ENCODE measurements around the gene ABCA1.
"Not testable (repeated sequence)": the region's sequence is repeated elsewhere in the genome, so short reads cannot be mapped to it uniquely, and the experiment has no call there.

The ABCA1 gene

DNA sequence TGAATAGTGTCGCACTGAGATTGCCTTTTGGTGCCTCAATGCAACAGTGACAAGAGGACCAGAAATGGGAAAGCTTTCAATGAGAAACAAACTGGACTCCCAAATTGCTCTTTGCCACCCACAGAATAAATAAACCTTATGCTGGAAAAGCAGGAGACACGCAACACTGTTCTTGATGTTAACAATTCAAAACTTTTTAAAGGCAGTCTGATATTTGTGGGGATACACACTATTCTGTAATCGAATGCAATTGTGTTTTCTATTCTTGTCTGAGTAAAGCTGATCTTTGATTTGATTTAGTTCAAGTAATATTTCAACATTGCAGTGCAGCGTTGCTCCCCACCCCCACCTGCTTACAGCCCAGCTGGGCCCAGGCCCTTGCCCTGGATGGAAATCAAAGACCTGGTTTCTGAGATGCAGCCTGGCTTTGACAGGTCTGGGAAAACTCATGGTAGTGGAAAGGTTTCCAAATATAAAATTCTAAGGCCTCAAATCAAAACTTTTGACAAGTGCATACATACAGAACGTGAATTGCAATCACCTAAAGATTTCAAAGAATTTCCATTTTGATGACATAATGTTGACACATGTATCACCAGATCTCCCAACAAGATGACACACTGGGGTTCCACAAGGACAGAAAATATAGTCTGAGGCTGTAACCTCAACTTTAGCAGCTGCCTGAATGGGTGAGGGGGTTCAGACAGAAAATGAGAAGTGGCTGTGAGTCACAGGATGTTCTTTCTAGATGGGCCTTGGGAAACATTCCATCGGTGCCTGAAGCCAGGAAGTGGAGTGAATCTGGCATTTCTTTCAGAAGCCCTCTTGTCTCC, 55.1 kb downstream of the ABCA1 start:
- peak; percentile 82 to 85 for DNase-seq (ENCODE audit: low read depth in 2 of 2)

GRCh38 chr9:104871961-104872527, 55.9 kb downstream of the ABCA1 start:
- no peak for DNase-seq (ENCODE audit: low read depth in 2 of 2)

- no peak for DNase-seq (ENCODE audit: low read depth in 2 of 2)
These were observed 58.1 kb downstream of the ABCA1 start for GRCh38 chr9:104869811-104870210.

DNA sequence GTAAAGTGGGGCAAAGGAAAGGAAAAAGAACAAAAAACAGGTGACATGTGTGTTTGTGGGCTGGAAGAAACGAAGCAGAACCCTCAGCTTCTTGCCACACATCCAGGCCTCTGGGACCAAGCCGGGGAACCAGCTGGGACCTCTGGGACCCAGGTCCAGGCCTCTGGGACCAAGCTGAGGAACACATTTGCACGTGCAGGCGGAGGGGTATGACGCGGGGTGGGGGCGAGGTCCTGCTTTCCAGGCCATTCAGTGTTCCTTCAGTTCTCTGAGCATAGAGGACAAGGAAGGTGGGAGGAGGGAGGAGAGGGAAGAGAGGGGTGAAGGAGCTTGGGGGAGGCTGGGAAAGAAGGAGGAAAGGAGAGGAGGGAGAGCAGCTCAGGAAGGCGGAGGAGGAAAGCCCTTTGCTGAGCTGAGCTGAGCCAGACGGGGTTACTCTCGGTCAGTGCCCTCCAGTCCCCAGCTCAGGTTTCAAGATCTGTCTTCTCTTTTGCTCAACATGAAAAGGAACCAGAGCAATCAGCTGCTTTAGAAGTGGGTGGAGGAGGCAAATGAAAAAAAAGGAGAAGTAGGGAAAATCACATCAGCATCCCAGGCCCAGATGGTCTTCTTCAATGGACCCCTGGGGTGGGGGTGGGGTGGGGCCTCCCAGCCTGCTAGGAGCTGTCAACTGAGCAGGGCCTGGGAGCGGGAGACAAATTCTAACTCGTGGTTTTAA, 59.1 kb downstream of the ABCA1 start:
- peak; percentile 67 to 68 for DNase-seq (ENCODE audit: low read depth in 2 of 2)

- no peak for DNase-seq (ENCODE audit: low read depth in 2 of 2)
These were observed 59.7 kb downstream of the ABCA1 start for GRCh38 chr9:104868303-104868686.

DNA sequence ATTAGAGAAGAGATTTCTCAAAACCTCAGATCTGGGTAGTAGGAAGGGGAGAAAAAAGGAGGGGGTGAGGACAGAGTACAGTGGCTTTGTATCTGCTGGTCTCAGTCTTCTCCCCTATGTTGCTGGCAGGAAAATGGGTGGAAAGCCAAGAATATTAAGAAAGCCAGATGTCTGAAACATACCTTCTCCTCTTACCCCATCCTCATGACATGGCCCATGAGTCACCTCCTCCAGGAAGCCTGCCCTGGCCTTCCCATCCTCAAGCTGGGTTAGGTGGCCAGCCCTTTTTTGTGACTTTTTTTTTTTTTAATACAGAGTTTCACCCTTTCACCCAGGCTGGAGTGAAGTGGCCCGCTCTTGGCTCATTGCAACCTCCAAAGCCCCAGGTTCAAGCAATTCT, 61.8 kb downstream of the ABCA1 start:
- DNase-seq (ENCODE audit: low read depth in 2 of 2) = no peak

DNA sequence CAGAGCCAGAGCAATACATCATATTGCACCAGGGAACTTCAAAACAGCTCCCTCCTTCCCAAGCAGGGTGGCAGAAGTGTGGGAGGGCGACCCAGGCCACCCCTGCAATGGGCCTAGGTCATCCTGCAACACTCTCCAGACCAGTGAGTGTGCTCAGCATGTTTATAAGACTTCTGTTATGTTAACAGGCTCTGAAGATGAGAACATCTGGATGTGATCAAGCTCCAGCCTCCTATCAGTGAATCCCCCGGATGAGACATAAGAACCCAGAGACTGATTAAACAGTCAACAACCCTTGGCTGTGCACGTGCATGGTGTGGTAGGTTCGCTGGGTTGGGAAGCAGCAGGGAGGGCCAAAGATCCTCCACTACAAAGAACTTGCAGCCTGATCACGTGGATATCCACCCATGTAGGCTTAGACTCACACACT, 63.3 kb downstream of the ABCA1 start:
- peak; percentile 69 to 73 for DNase-seq (ENCODE audit: low read depth in 2 of 2)

DNA sequence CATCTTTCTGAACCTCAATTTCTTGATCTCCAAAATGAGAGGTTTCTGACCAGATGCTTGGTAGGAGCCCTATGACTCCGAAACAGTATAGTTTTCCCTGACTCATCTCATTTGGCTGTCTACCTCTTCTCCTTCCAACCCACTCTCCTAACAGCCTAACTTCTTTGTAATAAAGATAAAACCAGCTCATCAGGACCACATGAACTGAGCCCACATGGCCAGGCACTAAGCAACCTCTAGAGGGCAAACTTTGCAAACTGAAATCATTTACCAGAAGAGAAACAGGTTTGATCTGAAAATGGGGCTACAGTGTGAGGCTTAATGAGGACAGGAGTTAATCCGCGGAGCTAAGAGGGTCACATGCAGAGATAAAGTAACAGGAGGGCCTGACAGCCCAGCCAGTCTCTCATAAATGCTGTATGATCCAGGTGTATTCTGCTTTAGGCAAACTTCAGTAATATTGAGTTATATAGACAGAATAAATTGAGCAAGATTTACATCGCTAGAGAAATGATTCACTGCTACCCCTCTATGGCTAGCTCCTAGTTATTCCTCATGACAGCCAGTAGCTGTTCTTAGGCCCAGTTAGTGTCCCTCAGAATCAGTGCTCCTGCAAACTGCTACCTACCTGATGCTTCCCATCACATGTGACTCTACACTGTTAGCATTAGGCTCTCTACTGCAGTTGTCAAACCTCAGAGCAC, 64.6 kb downstream of the ABCA1 start:
- DNase-seq (ENCODE audit: low read depth in 2 of 2) = peak; percentile 66 to 68

DNA sequence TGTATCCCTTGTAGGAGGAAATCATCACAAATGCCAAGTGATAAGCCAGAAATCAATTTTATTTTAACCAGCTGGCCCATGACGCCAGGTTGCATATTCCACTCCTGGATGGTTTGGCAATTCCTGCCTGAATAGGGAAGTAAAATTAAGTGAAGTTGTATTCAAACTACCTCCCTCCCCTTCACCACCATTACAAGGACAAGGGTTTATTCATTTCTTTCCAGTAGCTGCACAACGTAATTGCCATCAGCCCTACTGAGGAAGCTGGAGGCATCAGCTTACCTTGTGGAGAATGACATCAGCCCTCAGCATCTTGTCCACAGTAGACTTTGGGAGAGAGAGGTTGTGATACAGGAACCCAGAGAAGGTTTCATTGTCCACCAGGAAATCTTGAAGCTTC, 66.6 kb downstream of the ABCA1 start:
- no peak for DNase-seq (ENCODE audit: low read depth in 2 of 2)

DNA sequence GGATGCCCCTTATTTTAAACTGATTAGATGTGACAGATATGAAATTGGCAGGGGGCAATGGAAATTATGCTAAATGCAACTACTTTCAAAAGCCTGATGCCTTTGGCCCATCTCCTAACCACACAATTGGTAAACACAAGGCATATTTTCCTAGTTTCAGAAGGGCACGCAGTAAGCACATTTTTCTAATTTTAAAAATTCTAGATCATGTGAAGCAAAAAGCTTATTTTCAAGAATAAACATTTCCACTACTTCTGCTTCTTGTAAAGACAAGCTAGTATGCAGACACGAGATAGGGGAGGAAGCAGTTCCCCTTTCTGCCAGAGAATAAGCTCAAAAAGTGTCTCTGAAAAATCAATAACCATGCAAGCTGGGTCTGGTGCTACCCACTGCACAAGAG, 67.7 kb downstream of the ABCA1 start:
- DNase-seq (ENCODE audit: low read depth in 2 of 2) = no peak

- no peak for DNase-seq (ENCODE audit: low read depth in 2 of 2)
These were observed 69.1 kb downstream of the ABCA1 start for GRCh38 chr9:104858846-104859245.

DNA sequence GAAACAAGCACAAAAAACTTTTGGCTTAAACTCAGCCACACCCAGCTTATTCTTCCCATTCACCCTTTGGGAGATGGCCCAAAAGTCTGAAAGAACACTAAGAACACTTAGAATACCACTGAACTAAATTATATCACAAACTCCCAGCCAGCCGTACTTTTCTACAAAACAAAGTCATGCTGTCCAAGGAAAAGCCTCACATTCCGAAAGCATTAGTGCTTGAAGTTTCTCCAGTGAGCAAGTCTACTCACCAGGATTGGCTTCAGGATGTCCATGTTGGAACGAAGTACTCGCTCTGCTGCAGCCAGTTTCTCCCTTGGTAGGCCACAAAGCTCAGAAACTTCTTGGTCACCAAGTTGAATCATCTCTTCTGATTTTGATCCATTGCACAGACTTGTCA, 69.7 kb downstream of the ABCA1 start:
- DNase-seq (ENCODE audit: low read depth in 2 of 2) = no peak

- no peak for DNase-seq (ENCODE audit: low read depth in 2 of 2)
These were observed 71.5 kb downstream of the ABCA1 start for GRCh38 chr9:104856413-104856941.

DNA sequence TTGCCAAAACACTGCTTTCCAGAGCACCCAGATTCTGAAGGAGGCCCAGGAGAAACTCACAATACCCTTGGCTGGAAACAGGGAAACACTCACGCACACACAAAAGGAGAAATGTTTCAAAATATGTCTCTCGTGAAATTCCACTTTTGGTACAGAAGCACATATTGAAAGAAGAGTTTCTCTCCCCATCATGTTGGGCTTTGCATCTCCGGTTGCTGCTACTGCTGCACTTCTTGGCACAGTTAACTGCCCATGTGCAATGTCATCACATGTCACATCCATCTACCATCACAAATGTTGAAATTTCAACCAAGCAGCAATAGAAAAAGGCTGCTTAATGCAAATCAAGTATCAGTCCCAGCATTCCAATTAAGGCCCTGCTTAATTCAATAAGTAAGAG, 72.1 kb downstream of the ABCA1 start:
- DNase-seq (ENCODE audit: low read depth in 2 of 2) = no peak

GRCh38 chr9:104855258-104855657, 72.7 kb downstream of the ABCA1 start:
- DNase-seq (ENCODE audit: low read depth in 2 of 2) = not testable (repeated sequence)

DNA sequence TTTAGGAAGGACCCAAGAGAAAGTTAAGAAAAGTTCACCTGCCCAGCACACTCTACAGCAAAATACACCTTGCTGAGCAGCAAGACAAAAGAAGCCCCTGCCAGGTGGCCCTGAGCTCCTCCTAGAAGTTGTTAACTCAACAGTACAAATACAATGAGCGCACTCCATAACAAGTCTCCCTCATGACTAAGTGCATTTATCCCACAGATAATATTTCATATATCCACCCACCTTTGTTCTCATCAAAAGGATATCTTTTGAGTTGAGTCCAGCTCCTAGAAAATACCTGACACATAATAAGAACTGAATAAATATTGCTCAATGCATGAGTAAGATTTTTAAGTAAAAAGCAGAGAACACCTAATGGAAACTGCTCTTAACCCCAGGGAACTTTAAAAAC, 73.3 kb downstream of the ABCA1 start:
- DNase-seq (ENCODE audit: low read depth in 2 of 2) = no peak

DNA sequence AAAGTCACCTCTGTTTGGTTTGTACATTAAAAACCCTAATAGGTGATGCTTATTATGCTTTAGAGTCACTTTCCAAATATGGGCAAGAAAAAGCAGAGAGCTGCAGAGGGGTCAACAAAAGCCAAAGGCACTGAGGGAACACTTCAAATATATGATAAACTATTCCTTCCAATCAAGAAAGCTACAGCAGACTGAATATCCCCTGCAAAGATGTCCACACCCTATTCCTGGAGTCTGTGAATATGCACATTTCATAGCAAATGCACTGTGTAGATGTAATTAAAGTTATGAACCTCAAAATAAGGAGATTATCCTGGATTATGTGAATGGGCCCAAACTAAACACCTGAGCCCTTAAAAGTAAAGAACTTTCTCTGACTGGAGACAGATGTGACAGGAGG, 74.3 kb downstream of the ABCA1 start:
- DNase-seq (ENCODE audit: low read depth in 2 of 2) = no peak

DNA sequence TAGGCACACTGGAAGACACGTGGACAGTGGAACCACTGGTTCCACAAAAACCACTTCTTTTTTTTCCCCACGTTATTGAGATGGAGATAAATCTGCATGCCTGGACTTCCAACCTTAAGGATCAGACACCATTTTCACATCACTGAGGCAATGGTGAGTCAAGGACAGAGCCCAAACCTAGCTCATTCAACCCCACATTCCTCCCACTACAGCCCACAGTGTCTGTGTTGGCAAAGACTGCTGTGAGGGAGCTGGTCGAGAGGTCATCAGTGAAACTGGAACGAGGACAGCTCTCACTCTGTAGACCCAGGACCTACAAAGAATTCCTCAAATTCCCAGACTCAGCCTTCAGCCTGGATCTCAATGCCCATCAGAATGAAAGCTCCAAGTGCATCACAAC, 74.8 kb downstream of the ABCA1 start:
- no peak for DNase-seq (ENCODE audit: low read depth in 2 of 2)

- no peak for DNase-seq (ENCODE audit: low read depth in 2 of 2)
These were observed 76.4 kb downstream of the ABCA1 start for GRCh38 chr9:104851546-104851920.

DNA sequence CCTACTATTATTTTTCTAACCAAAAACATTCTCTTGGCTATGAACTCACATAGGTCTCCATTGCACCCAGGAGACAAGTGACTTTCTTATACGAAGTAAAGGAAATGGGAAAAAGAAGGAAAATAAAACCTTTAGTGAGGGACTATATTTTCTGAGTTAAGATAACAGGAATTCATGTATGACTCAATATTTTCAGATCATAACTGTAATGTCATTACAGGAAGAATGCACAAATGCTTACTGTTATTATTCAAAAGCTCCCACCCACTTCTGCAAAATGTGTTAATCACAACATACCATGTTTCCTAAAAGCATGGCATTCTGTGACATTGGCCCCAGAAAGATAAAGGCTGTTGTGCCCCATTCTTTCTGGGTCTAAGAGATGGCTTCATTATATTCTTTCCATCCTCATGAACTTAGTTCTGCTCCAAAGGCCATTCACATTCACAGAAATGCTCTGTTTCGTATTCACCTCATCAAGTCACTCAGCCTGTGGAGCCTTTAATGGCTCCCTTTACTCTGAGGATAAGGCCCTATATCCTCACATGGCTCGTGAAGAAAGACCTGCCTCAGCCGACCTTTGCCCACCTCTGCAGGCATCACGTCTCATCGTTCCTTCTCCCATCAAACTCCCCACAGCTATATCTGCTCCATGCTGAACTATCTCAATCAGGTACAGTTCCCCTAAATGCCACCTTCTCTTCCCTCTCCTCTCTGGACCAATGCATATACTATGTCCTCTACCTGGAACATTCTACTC, 77.0 kb downstream of the ABCA1 start:
- no peak for DNase-seq (ENCODE audit: low read depth in 2 of 2)

- DNase-seq (ENCODE audit: low read depth in 2 of 2) = no peak
These were observed 78.9 kb downstream of the ABCA1 start for GRCh38 chr9:104849023-104849422.

Data from fibroblast of skin of left quadriceps (primary cell).